ENCODE data around the gene EEF1A2.
"Not testable (repeated sequence)": the region's sequence is repeated elsewhere in the genome, so short reads cannot be mapped to it uniquely, and the experiment has no call there.

Gene EEF1A2

GRCh38 chr20:63487116-63487764 lies 11.6 kb downstream of the EEF1A2 start:
- no peak for DNase-seq (ENCODE audit: low read depth in 2 of 2)

GRCh38 chr20:63486300-63486855 lies 12.5 kb downstream of the EEF1A2 start:
- DNase-seq (ENCODE audit: low read depth in 2 of 2) = no peak

GRCh38 chr20:63484651-63485403 lies 14.1 kb downstream of the EEF1A2 start:
- DNase-seq (ENCODE audit: low read depth in 2 of 2) = no peak

- no peak for DNase-seq (ENCODE audit: low read depth in 2 of 2)
Measured at GRCh38 chr20:63484236-63484635, 14.6 kb downstream of the EEF1A2 start.

GRCh38 chr20:63483834-63484233 lies 15.0 kb downstream of the EEF1A2 start:
- DNase-seq (ENCODE audit: low read depth in 2 of 2) = no peak

- no peak for DNase-seq (ENCODE audit: low read depth in 2 of 2)
Measured at GRCh38 chr20:63482021-63482587, 16.8 kb downstream of the EEF1A2 start.

GRCh38 chr20:63481503-63481902 lies 17.4 kb downstream of the EEF1A2 start:
- DNase-seq (ENCODE audit: low read depth in 2 of 2) = no peak

- DNase-seq (ENCODE audit: low read depth in 2 of 2) = not testable (repeated sequence)
Measured at GRCh38 chr20:63479695-63480419, 19.0 kb downstream of the EEF1A2 start.

- DNase-seq (ENCODE audit: low read depth in 2 of 2) = no peak
Measured at GRCh38 chr20:63478346-63479302, 20.3 kb downstream of the EEF1A2 start.

GRCh38 chr20:63477944-63478343 lies 20.9 kb downstream of the EEF1A2 start:
- DNase-seq (ENCODE audit: low read depth in 2 of 2) = no peak

GRCh38 chr20:63477061-63477616 lies 21.7 kb downstream of the EEF1A2 start:
- DNase-seq (ENCODE audit: low read depth in 2 of 2) = no peak

- DNase-seq (ENCODE audit: low read depth in 2 of 2) = no peak
Measured at GRCh38 chr20:63475209-63475608, 23.7 kb downstream of the EEF1A2 start.

GRCh38 chr20:63473555-63474449 lies 25.1 kb downstream of the EEF1A2 start:
- DNase-seq (ENCODE audit: low read depth in 2 of 2) = no peak

GRCh38 chr20:63472862-63473390 lies 26.0 kb downstream of the EEF1A2 start:
- DNase-seq (ENCODE audit: low read depth in 2 of 2) = no peak

GRCh38 chr20:63471981-63472831 lies 26.7 kb downstream of the EEF1A2 start, which contains the start of gene KCNQ2:
Gene KCNQ2, minus strand, starts transcription at chr20:63472655. Its CDS starts 192 bp downstream, at chr20:63472463.
- no peak for DNase-seq (ENCODE audit: low read depth in 2 of 2)

GRCh38 chr20:63471717-63471980 lies 27.2 kb downstream of the EEF1A2 start:
- no peak for DNase-seq (ENCODE audit: low read depth in 2 of 2)

- DNase-seq (ENCODE audit: low read depth in 2 of 2) = no peak
Measured at GRCh38 chr20:63471002-63471716, 27.7 kb downstream of the EEF1A2 start.

GRCh38 chr20:63470410-63470809 lies 28.5 kb downstream of the EEF1A2 start:
- DNase-seq (ENCODE audit: low read depth in 2 of 2) = no peak

Data from stimulated activated CD4-positive, alpha-beta T cell treated with anti-CD3 and anti-CD28 coated beads, Interleukin-12 subunit alpha, Interleukin-12 subunit beta, amount 100 ng/mL, for 24 hours (primary cell).